ENCODE measurements around the gene C1orf159. TPM values are rescaled to one million over a fixed set of nuclear protein-coding genes. Genes with fewer than 3 reads are reported as not detected.
A peak's percentile ranks its signal among the peaks of the same experiment; 100 is the strongest.
"Not testable (repeated sequence)": the region's sequence is repeated elsewhere in the genome, so short reads cannot be mapped to it uniquely, and the experiment has no call there.

The C1orf159 gene
- total RNA-seq, 2 donors from 2014 or later: 4.4 to 4.6 TPM

GRCh38 chr1:1157426-1157913, 41.6 kb upstream of the C1orf159 start:
- peak overlapping the region; percentile 58 to 74 for H3K4me3 ChIP-seq
- peaks cover 0 to 15% of the 10 kb centered on the region in 2 donors for H3K4me1 ChIP-seq
- peak overlapping the region; percentile 93 to 98 for H3K27ac ChIP-seq
- TF ChIP-seq, protein P1, sequence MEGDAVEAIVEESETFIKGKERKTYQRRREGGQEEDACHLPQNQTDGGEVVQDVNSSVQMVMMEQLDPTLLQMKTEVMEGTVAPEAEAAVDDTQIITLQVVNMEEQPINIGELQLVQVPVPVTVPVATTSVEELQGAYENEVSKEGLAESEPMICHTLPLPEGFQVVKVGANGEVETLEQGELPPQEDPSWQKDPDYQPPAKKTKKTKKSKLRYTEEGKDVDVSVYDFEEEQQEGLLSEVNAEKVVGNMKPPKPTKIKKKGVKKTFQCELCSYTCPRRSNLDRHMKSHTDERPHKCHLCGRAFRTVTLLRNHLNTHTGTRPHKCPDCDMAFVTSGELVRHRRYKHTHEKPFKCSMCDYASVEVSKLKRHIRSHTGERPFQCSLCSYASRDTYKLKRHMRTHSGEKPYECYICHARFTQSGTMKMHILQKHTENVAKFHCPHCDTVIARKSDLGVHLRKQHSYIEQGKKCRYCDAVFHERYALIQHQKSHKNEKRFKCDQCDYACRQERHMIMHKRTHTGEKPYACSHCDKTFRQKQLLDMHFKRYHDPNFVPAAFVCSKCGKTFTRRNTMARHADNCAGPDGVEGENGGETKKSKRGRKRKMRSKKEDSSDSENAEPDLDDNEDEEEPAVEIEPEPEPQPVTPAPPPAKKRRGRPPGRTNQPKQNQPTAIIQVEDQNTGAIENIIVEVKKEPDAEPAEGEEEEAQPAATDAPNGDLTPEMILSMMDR (IDR thresholded peaks at IDR 0.05): no peak
- H3K36me3 ChIP-seq: no peaks in the 10 kb centered on the region
- H3K27me3 ChIP-seq: no peaks in the 10 kb centered on the region
- no peaks in the 10 kb centered on the region for H3K9me3 ChIP-seq
- peak; percentile 79 for DNase-seq (ENCODE audit: low spot score)

GRCh38 chr1:1157033-1157365, 41.1 kb upstream of the C1orf159 start:
- Histone ChIP-seq H3K4me3 (no peak overlapping the region), H3K36me3 (no peaks in the 10 kb centered on the region), H3K27ac (no peak overlapping the region), H3K9me3 (no peaks in the 10 kb centered on the region), H3K27me3 (no peaks in the 10 kb centered on the region), H3K4me1 (peaks cover 0 to 15% of the 10 kb centered on the region in 2 donors)
- no peak for DNase-seq (ENCODE audit: low spot score)
- TF ChIP-seq, protein P1 (IDR thresholded peaks at IDR 0.05): no peak

- TF ChIP-seq, protein P1 (IDR thresholded peaks at IDR 0.05): no peak
- peaks cover 0 to 15% of the 10 kb centered on the region in 2 donors for H3K4me1 ChIP-seq
- H3K27ac ChIP-seq: no peak overlapping the region
- no peaks in the 10 kb centered on the region for H3K27me3 ChIP-seq
- DNase-seq (ENCODE audit: low spot score): no peak
- H3K36me3 ChIP-seq: no peaks in the 10 kb centered on the region
- H3K4me3 ChIP-seq: no peak overlapping the region
- no peaks in the 10 kb centered on the region for H3K9me3 ChIP-seq
These were observed 40.5 kb upstream of the C1orf159 start for GRCh38 chr1:1156140-1157032.

- Histone ChIP-seq H3K4me3 (no peak overlapping the region), H3K36me3 (no peaks in the 10 kb centered on the region), H3K27ac (no peak overlapping the region), H3K9me3 (no peaks in the 10 kb centered on the region), H3K4me1 (peaks cover 0 to 15% of the 10 kb centered on the region in 2 donors), H3K27me3 (no peaks in the 10 kb centered on the region)
- no peak for DNase-seq (ENCODE audit: low spot score)
- TF ChIP-seq, protein P1 (IDR thresholded peaks at IDR 0.05): no peak
These were observed 39.4 kb upstream of the C1orf159 start for GRCh38 chr1:1155258-1155657.

- Histone ChIP-seq H3K36me3 (no peaks in the 10 kb centered on the region), H3K4me1 (peaks cover 0 to 15% of the 10 kb centered on the region in 2 donors), H3K9me3 (no peaks in the 10 kb centered on the region), H3K4me3 (no peak overlapping the region), H3K27me3 (no peaks in the 10 kb centered on the region), H3K27ac (no peak overlapping the region)
- DNase-seq (ENCODE audit: low spot score): no peak
- TF ChIP-seq, protein P1 (IDR thresholded peaks at IDR 0.05): no peak
These were observed 38.0 kb upstream of the C1orf159 start for GRCh38 chr1:1153874-1154273.

DNA sequence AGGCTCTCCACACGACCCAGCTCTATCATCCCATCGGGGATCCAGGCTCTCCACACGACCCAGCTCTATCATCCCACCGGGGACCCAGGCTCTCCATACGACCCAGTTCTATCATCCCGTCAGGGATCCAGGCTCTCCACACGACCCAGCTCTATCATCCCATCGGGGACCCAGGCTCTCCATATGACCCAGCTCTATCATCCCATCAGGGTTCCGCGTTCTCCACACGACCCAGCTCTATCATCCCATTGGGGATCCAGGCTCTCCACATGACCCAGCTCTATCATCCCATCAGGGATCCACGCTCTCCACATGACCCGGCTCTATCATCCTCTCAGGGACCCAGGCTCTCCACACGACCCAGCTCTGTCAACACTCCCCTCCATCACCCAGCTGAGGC, 37.3 kb upstream of the C1orf159 start:
- not testable (repeated sequence) for H3K27me3 ChIP-seq

GRCh38 chr1:1152431-1152830, 36.5 kb upstream of the C1orf159 start:
- H3K4me3 ChIP-seq; DNase-seq (ENCODE audit: low spot score); H3K27me3 ChIP-seq; H3K27ac ChIP-seq; H3K9me3 ChIP-seq; H3K4me1 ChIP-seq; H3K36me3 ChIP-seq: not testable (repeated sequence)

More for the DNA sequence above, 37.3 kb upstream of the C1orf159 start:
- H3K36me3 ChIP-seq; H3K27ac ChIP-seq; DNase-seq (ENCODE audit: low spot score); H3K4me1 ChIP-seq; H3K9me3 ChIP-seq; H3K4me3 ChIP-seq: not testable (repeated sequence)

All from right atrium auricular region (tissue), 2 donors.